CD4-positive, alpha-beta T cell treated with Interleukin-10 for 1 hour (primary cell): ENCODE data around the gene KRTAP5-11.
"Not testable (repeated sequence)": the region's sequence is repeated elsewhere in the genome, so short reads cannot be mapped to it uniquely, and the experiment has no call there.

Source experiments
- DNase-seq: peaks from one replicate; pipeline ENCODE4 v3.0.0-alpha.2; 2020

The KRTAP5-11 gene

GRCh38 chr11:71582309-71582895, at the start of gene KRTAP5-11:
KRTAP5-11 (minus strand) TSS chr11:71582875; CDS start chr11:71582837, 38 bp downstream.
- DNase-seq = no peak

GRCh38 chr11:71631551-71631950, 48.9 kb upstream of the KRTAP5-11 start:
- DNase-seq = not testable (repeated sequence)

- DNase-seq = peak; percentile 20
These were observed 47.4 kb upstream of the KRTAP5-11 start for GRCh38 chr11:71630071-71630470.

- not testable (repeated sequence) for DNase-seq
These were observed 46.3 kb upstream of the KRTAP5-11 start for GRCh38 chr11:71628943-71629342.

GRCh38 chr11:71623226-71623625, 40.6 kb upstream of the KRTAP5-11 start:
- DNase-seq = not testable (repeated sequence)

- DNase-seq = not testable (repeated sequence)
These were observed 39.9 kb upstream of the KRTAP5-11 start for GRCh38 chr11:71622561-71622960.

GRCh38 chr11:71615003-71615402, 32.3 kb upstream of the KRTAP5-11 start:
- DNase-seq = not testable (repeated sequence)

GRCh38 chr11:71614366-71614917, 31.8 kb upstream of the KRTAP5-11 start:
- DNase-seq = not testable (repeated sequence)

- DNase-seq = not testable (repeated sequence)
These were observed 31.3 kb upstream of the KRTAP5-11 start for GRCh38 chr11:71613931-71614330.

GRCh38 chr11:71611218-71611910, 28.7 kb upstream of the KRTAP5-11 start:
- not testable (repeated sequence) for DNase-seq

GRCh38 chr11:71608272-71608671, 25.6 kb upstream of the KRTAP5-11 start:
- DNase-seq = not testable (repeated sequence)

GRCh38 chr11:71607520-71608216, 25.0 kb upstream of the KRTAP5-11 start:
- DNase-seq = not testable (repeated sequence)

GRCh38 chr11:71606853-71607519, 24.3 kb upstream of the KRTAP5-11 start:
- DNase-seq = not testable (repeated sequence)

- DNase-seq = peak; percentile 19
These were observed 22.3 kb upstream of the KRTAP5-11 start for GRCh38 chr11:71604798-71605488.

GRCh38 chr11:71603221-71603620, 20.5 kb upstream of the KRTAP5-11 start:
- DNase-seq = not testable (repeated sequence)

- DNase-seq = not testable (repeated sequence)
These were observed 6.9 kb upstream of the KRTAP5-11 start for GRCh38 chr11:71589546-71589920.

GRCh38 chr11:71588822-71589545, 6.3 kb upstream of the KRTAP5-11 start:
- DNase-seq = not testable (repeated sequence)

GRCh38 chr11:71588314-71588713, 5.6 kb upstream of the KRTAP5-11 start:
- not testable (repeated sequence) for DNase-seq

GRCh38 chr11:71585673-71586072, 3.0 kb upstream of the KRTAP5-11 start:
- DNase-seq = not testable (repeated sequence)

GRCh38 chr11:71582969-71583368, 294 bp upstream of the KRTAP5-11 start:
- not testable (repeated sequence) for DNase-seq

- no peak for DNase-seq
These were observed 849 bp downstream of the KRTAP5-11 start for GRCh38 chr11:71581826-71582225.
